Ectodermal cell (in vitro differentiated cells): Measurements from ENCODE around the gene CCDC137.

Experiments used
- H3K27ac ChIP-seq: 2 replicates; pipeline ENCODE4 v1.7.0; 2013; ENCODE audit warnings: mild to moderate bottlenecking, low read depth, low read length; ENCODE audit not compliant: insufficient read depth, poor library complexity, severe bottlenecking
- H3K27me3 ChIP-seq: 2 replicates; pipeline ENCODE4 v1.7.0; 2013; ENCODE audit warnings: mild to moderate bottlenecking, low read length; ENCODE audit not compliant: insufficient read depth, control insufficient read depth, poor library complexity, severe bottlenecking
- H3K36me3 ChIP-seq: one replicate; pipeline ENCODE4 v1.7.0; 2013; ENCODE audit warnings: low read length; ENCODE audit not compliant: control insufficient read depth, insufficient read depth
- H3K4me1 ChIP-seq: one replicate; pipeline ENCODE4 v1.7.0; 2013; ENCODE audit warnings: low read length; ENCODE audit not compliant: control insufficient read depth, insufficient read depth
- H3K4me3 ChIP-seq: 2 replicates; pipeline ENCODE4 v1.7.0; 2013; ENCODE audit warnings: low read depth, low read length, control low read depth; ENCODE audit not compliant: insufficient read depth
- H3K9me3 ChIP-seq: 2 replicates; pipeline ENCODE4 v1.7.0; 2013; ENCODE audit warnings: mild to moderate bottlenecking, low read length, moderate library complexity; ENCODE audit not compliant: control insufficient read depth
- WGBS, 2 experiments: methylation state at CpG; one replicate each; pipeline ENCODE4 v1.1.7; 2013; ENCODE audit warnings: missing lambda C conversion rate in 2 of 2; 5-methylcytosine and 5-hydroxymethylcytosine counted together

CCDC137 gene

DNA sequence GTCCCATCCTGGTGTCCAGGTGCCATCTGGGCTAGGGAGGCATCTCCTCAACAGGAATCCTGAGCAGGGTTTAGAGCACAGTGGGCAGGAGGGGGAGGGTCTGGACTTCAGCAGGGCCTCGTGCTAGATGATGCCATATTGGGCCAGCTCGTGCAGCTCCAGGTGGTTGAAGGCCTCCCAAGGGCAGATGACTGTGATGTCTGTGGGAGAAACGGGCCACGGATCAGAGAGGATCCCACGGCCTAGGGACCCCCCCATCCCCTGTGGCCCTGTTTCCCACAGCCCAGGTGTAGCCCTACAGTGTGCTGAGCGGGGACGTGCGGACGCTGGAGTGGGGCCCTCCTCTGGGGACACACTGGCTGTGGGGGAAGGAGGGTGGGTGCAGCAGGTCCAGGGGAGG lies 15.6 kb upstream of the CCDC137 start:
- no peaks in the 10 kb centered on the region for H3K36me3 ChIP-seq
- peaks cover 4% of the 10 kb centered on the region for H3K4me1 ChIP-seq
- H3K27me3 ChIP-seq = peaks cover 29% of the 10 kb centered on the region
- 89 to 92% methylated on average over 9 of the region's 9 CpGs for WGBS, 2 experiments
- H3K4me3 ChIP-seq = no peak overlapping the region
- H3K27ac ChIP-seq = no peak overlapping the region
- H3K9me3 ChIP-seq = no peaks in the 10 kb centered on the region

DNA sequence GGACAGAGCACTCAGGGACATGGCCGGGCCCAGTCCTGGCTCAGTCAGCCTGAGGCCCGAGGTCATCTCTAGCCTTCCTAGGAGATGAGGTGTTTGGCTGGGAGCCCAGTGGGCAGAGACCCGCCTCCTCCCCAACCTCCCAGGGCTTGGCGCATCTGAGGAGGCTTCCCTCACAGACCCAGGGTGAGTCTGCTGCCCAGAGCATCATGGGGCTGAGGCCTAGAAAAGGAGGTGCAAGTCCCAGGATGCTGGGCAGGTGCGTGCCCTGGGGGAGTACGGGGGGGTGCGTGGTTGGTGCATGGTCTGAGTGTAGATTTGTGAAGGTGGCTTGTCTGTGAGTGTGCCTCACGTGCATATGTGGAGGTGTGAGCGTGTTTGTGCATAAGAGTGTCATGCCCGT lies 14.8 kb upstream of the CCDC137 start:
- Histone ChIP-seq H3K4me1 (peaks cover 4% of the 10 kb centered on the region), H3K27ac (no peak overlapping the region), H3K9me3 (no peaks in the 10 kb centered on the region), H3K4me3 (no peak overlapping the region), H3K27me3 (peaks cover 27% of the 10 kb centered on the region), H3K36me3 (no peaks in the 10 kb centered on the region)
- 92 to 94% methylated on average over 10 of the region's 10 CpGs for WGBS, 2 experiments

DNA sequence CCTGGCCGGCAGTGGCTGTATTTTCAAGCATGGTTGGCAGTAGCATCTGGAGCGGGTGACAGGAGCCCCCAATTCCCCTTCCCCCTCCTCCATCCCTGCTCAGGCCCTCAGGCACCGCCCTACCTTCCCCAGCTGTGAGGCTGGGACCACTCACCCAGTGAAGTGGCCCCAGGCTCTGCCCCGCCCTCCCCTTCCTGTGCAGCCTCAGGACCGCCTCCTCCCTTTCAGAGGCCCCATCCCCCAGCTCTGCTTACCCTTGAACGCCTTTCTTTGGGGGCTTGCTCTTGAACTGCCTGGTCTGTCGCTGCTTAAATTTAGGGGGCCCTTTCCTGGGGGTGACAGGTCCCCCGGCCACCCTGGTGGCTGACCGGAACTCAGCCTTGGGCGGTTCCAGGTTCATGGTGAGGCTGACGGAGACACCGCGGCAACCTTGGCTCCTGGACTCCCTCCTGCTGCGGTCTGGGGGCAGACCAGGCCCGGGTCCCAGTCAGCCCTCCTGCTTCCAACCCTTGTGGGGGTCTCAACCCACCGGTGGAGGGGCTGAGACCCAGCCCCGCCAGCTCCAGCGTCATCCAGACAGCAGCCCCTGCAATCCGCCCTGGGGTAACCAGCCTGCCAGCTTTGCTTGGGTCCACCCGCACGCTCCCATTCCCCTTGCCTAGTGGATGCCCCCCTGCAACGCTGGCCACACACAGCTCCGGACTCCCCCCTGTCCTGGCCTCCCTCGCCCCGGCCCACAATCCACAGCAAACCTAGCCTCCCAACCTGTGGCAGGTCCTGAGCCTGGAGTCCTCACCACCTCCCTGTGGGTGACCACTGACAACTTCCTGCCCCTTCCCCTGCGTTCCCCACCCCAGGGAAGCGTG lies 13.4 kb upstream of the CCDC137 start:
- no peak overlapping the region for H3K4me3 ChIP-seq
- 43 to 46% methylated on average over 27 of the region's 27 CpGs for WGBS, 2 experiments
- peaks cover 4% of the 10 kb centered on the region for H3K4me1 ChIP-seq
- H3K9me3 ChIP-seq = no peaks in the 10 kb centered on the region
- H3K36me3 ChIP-seq = no peaks in the 10 kb centered on the region
- peaks cover 13% of the 10 kb centered on the region for H3K27me3 ChIP-seq
- H3K27ac ChIP-seq = no peak overlapping the region

DNA sequence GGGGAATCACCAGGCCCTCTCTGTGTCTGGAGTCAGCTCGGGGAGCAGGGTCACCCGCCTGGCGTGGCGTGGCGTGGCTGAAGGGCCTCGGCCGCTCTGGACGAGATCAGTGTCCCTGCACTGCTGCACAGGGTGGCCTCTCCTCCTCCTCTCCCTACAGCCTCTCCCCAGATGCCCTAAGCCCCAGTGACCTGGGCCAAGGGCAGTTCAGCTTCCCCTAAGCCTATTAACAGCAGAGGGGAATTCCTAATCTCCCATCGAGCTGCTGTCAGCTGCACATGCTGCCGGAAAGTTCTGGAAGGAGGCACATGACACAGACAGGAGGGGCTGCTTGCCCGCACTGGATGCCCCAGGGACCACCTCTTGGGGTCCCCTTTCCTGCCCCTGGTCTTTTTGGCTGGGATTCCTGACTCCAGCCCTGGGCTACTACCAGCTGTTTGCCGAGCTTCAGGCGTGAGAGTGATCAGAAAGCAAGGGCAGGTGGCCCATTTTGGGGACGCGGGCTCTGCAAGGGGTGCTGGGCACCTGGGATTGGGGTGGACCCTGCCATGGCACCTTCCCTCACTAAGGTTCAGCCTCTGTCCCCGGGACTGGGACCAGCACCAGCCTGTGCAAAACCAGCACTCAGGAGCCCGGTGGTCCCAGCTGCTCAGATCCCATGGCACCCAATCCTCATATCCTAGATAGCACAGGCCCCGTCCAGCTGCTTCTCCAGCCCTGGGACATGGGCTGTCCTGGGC lies 11.0 kb upstream of the CCDC137 start:
- no peaks in the 10 kb centered on the region for H3K9me3 ChIP-seq
- no peaks in the 10 kb centered on the region for H3K4me1 ChIP-seq
- H3K27me3 ChIP-seq = no peaks in the 10 kb centered on the region
- 91% methylated on average over 18 of the region's 18 CpGs for WGBS, 2 experiments
- H3K27ac ChIP-seq = no peak overlapping the region
- no peaks in the 10 kb centered on the region for H3K36me3 ChIP-seq
- H3K4me3 ChIP-seq = no peak overlapping the region

DNA sequence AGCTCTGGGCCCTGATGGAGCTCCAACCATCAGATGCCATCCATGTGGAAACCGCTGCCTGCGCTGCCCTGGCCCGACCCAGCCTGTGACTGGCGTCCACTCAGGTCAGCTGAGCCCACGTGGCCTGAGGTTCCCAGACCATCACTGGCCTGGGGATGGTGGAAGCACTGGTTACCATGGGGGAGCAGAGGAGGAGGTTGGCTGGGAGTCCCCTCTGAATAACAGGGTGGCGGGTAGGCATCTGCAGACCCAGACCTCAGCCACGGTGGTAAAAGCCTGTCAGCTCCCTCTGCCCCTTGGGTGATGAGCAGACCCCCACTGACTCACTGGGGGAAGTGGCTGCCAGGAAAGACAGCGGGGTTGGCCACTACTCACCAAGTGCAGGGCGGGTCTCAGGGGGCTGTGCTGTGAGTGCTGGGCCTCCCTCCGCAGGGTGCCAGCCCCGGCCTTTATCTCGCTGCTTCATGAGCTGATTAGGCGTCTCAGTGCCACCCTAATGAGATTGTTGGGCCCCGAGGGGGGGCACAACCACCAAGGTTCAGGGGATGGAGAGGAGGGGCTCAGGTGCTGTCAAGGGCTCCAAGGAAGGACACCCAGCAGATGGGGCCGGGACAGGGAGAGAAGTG lies 10.3 kb upstream of the CCDC137 start, which contains the start of gene PDE6G:
Gene PDE6G (minus strand): TSS at position 425 of the 626 bp plus-strand sequence. CDS start 3,237 bp downstream, outside the sequence.
- no peaks in the 10 kb centered on the region for H3K9me3 ChIP-seq
- H3K4me3 ChIP-seq = no peak within 1 kb of the TSS
- WGBS, 2 experiments = 88 to 89% methylated on average over 15 of the region's 15 CpGs
- H3K27ac ChIP-seq = no peak within 1 kb of the TSS
- no peaks in the 10 kb centered on the region for H3K27me3 ChIP-seq
- H3K36me3 ChIP-seq = no peaks in the 10 kb centered on the region
- no peaks in the 10 kb centered on the region for H3K4me1 ChIP-seq

DNA sequence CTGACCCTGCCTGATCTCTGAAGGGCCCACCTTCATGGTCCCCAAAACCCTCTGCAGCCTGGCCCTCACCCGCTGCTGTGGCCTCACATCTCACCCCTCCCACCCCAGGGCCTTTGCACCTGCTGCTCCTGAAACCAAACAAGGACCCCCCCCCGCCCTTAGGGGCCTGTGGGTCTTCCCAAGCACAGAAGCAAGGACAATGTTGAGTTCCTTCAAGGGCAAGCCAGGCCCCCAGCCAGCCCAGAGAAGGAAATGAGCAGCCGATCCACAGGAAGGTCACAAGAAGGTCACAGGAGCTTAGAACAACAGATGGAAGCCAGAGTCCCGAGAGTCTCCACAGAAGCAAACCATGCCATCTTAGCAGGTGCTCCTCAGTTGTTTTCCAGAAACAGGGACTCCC lies 9.7 kb upstream of the CCDC137 start:
- 86 to 89% methylated on average over 4 of the region's 4 CpGs for WGBS, 2 experiments
- Histone ChIP-seq H3K27me3 (no peaks in the 10 kb centered on the region), H3K36me3 (no peaks in the 10 kb centered on the region), H3K27ac (no peak overlapping the region), H3K9me3 (no peaks in the 10 kb centered on the region), H3K4me3 (no peak overlapping the region), H3K4me1 (no peaks in the 10 kb centered on the region)

DNA sequence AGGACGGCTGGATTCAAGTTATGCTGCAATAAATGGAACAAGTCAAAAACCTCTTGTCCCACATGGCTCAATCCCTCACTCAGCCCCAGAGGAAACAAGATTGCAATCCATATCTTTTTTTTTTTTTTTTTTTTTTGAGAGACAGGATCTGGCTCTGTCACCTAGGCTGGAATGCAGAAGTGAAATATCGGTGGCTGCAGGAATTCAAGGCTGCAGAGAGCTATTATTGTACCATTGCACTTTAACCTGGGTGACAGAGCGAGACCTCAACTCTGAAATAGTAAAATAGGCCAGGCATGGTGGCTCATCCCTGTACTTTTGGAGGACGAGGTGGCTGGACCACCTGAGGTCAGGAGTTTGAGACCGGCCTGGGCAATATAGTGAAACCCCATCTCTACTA lies 7.5 kb upstream of the CCDC137 start:
- Histone ChIP-seq H3K27me3 (no peaks in the 10 kb centered on the region), H3K36me3 (no peaks in the 10 kb centered on the region), H3K4me1 (no peaks in the 10 kb centered on the region), H3K4me3 (no peak overlapping the region), H3K9me3 (no peaks in the 10 kb centered on the region), H3K27ac (no peak overlapping the region)
- WGBS, 2 experiments = 91 to 93% methylated on average over 5 of the region's 5 CpGs

DNA sequence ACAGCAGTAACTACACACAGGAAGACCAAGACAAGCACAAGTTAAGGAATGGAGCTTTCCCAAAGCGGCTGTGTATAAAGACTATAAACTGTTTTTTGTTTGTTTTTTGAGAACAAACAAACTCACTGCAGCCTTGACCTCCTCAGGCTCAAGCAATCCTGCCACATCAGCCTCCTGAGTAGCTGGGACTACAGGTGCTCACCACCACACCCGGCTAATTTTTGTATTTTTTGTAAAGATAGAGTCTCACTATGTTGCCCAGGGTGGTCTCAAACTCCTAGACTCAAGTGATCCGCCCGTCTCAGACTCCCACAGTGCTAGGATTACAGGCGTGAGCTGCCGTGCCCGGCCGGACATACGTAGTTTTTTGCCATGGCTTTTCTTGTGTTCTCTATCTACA lies 6.1 kb upstream of the CCDC137 start:
- 94% methylated on average over 9 of the region's 9 CpGs for WGBS, 2 experiments
- no peak overlapping the region for H3K4me3 ChIP-seq
- H3K36me3 ChIP-seq = no peaks in the 10 kb centered on the region
- H3K4me1 ChIP-seq = no peaks in the 10 kb centered on the region
- no peaks in the 10 kb centered on the region for H3K27me3 ChIP-seq
- H3K27ac ChIP-seq = no peak overlapping the region
- no peaks in the 10 kb centered on the region for H3K9me3 ChIP-seq

DNA sequence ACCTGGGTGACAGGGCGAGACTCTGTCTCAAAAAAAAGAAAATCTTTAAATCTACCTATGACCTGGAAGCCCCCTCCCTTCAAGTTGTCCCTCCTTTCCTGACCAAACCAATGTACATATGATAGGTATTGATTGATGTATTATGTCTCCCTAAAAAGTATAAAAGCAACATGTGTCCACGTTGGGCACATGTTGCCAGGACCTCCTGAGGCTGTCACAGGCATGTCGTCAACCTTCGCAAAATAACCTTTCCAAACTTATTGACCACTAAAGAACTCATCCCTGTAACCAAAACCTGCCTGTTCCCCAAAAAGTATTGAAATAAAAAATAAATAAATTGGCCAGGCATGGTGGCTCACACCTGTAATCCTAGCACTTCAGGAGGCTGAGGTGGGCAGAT lies 4.5 kb upstream of the CCDC137 start:
- no peaks in the 10 kb centered on the region for H3K27me3 ChIP-seq
- 95% methylated on average over 4 of the region's 4 CpGs for whole genome bisulfite sequencing, 2 experiments
- no peaks in the 10 kb centered on the region for H3K4me1 ChIP-seq
- no peaks in the 10 kb centered on the region for H3K9me3 ChIP-seq
- H3K4me3 ChIP-seq = no peak overlapping the region
- H3K36me3 ChIP-seq = no peaks in the 10 kb centered on the region
- no peak overlapping the region for H3K27ac ChIP-seq

DNA sequence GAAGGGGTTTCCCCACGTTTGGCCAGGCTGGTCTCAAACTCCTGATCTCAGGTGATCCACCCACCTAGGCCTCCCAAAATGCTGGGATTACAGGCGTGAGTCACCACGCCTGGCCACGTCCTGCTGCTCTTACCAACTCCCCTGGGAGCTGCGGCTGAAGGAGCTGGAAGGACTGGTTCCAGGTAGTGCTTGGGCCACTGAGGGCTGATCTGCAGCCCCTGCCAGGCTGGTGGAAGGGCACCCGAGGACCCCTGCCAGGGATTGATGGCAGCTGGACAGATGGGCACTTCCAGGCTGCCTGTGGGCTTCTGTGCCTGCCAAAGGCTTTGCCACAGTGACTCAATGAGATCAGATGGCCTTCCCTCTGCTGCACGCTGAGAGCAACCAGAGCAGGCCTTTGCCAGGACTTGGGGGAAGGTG lies 2.5 kb upstream of the CCDC137 start:
- 92 to 96% methylated on average over 7 of the region's 7 CpGs for WGBS, 2 experiments
- Histone ChIP-seq H3K4me1 (peaks cover 5% of the 10 kb centered on the region), H3K9me3 (no peaks in the 10 kb centered on the region), H3K36me3 (peaks cover 3% of the 10 kb centered on the region), H3K4me3 (no peak overlapping the region), H3K27me3 (no peaks in the 10 kb centered on the region), H3K27ac (no peak overlapping the region)
